DND-41 (cell line): ENCODE measurements around the gene ACSF3.

Experiments used
- EZH2 ChIP-seq: IDR thresholded peaks from 3 replicates; pipeline ENCODE4 v1.6.1; 2012; ENCODE audit warnings: borderline replicate concordance, low read depth, mild to moderate bottlenecking, moderate library complexity, low read length, inconsistent platforms; ENCODE audit not compliant: severe bottlenecking
- TF ChIP-seq, protein P1 (sequence below): IDR thresholded peaks from 2 replicates; pipeline ENCODE4 v1.5.1; 2012; ENCODE audit warnings: borderline replicate concordance, low read length, moderate library complexity, mild to moderate bottlenecking; ENCODE audit not compliant: poor library complexity, severe bottlenecking; ENCODE audit errors: extremely low read depth

DNA sequence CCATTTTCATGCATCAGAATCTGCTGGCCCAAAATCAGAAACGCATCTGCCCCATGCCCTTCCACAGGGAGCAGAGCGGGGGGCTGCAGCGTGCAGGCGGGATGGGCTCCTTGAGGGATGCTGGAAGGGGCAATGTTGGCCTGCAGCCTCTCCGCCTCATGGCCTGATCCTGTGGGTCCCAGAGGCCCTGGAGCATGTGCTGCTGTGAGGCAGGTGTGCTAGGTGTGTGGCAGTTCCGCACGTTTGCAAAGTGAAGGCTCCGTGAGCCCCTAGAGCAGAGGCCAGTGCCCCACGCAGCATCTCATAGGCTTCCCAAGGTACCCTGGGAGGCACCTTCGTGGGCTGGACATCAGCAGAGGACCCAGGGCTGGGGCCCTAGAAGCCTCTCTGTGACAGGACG, 41.5 kb downstream of the ACSF3 start:
- TF ChIP-seq, protein P1, sequence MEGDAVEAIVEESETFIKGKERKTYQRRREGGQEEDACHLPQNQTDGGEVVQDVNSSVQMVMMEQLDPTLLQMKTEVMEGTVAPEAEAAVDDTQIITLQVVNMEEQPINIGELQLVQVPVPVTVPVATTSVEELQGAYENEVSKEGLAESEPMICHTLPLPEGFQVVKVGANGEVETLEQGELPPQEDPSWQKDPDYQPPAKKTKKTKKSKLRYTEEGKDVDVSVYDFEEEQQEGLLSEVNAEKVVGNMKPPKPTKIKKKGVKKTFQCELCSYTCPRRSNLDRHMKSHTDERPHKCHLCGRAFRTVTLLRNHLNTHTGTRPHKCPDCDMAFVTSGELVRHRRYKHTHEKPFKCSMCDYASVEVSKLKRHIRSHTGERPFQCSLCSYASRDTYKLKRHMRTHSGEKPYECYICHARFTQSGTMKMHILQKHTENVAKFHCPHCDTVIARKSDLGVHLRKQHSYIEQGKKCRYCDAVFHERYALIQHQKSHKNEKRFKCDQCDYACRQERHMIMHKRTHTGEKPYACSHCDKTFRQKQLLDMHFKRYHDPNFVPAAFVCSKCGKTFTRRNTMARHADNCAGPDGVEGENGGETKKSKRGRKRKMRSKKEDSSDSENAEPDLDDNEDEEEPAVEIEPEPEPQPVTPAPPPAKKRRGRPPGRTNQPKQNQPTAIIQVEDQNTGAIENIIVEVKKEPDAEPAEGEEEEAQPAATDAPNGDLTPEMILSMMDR, result no peak
- no peak for TF ChIP-seq EZH2
